Measurements from ENCODE around the gene ALPK1. TPM values are rescaled to one million over a fixed set of nuclear protein-coding genes. Genes with fewer than 3 reads are reported as not detected.
"Not testable (repeated sequence)": the region's sequence is repeated elsewhere in the genome, so short reads cannot be mapped to it uniquely, and the experiment has no call there.

ALPK1 gene
- total and polyA plus RNA-seq, 2 experiments from 2014 or later, result 0.10 to 0.49 TPM

DNA sequence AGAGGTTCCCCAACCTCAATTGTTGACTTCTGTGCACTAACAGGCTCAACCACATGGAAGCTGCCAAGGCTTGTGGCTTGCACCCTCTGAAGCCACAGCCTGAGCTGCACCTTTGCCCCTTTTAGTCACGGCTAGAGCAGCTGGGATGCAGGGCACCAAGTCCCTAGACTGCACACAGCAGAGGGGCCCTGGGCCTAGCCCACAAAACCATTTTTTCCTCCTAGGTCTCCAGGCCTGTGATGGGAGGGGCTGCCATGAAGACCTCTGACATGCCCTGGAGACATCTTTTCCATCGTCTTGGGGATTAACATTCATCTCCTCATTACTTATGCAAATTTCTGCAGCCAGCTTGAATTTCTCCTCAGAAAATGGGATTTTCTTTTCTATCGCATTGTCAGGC, 193.6 kb downstream of the ALPK1 start:
- not testable (repeated sequence) for H3K27me3 ChIP-seq (ENCODE audit: insufficient read depth)

More for the DNA sequence above, 193.6 kb downstream of the ALPK1 start:
- peaks cover 16% of the 10 kb centered on the region for H3K36me3 Mint-ChIP-seq (ENCODE audit: low read depth)
- not testable (repeated sequence) for H3K4me3 ChIP-seq; H3K27ac Mint-ChIP-seq; H3F3A ChIP-seq (replicated peaks; ENCODE audit: low read depth); H3K27ac ChIP-seq (ENCODE audit: low read depth); H3K79me2 ChIP-seq (replicated peaks; ENCODE audit: insufficient read depth); H3K4me3 Mint-ChIP-seq; H3K36me3 ChIP-seq (ENCODE audit: insufficient read depth); H3K4me1 Mint-ChIP-seq; H3K27me3 Mint-ChIP-seq (ENCODE audit: insufficient read depth, low read depth, poor library complexity); H3K9me2 ChIP-seq (ENCODE audit: insufficient read depth); H4K20me1 ChIP-seq (replicated peaks; ENCODE audit: insufficient read depth); DNase-seq (ENCODE audit: low spot score); ATAC-seq; H3K4me2 ChIP-seq; H3K4me1 ChIP-seq (ENCODE audit: insufficient read depth); H2AFZ ChIP-seq
- H3K9me3 Mint-ChIP-seq, result peaks cover 38% of the 10 kb centered on the region

Other genes with a start within 250 kb of the ALPK1 start
- gene FAM241A, start 151.9 kb upstream of the ALPK1 start, total RNA-seq (2014; rRNA removed; shearing (Covaris generic)), result 0.43 and 0.63 TPM in 2 replicates
- 0.58 and 0.66 TPM in 2 replicates for gene FAM241A, start 151.9 kb upstream of the ALPK1 start, polyA plus RNA-seq (2016; fragmentation: Nextera tagmentation; extraction: Ambion mirVana)
- gene AP1AR, start 65.6 kb upstream of the ALPK1 start, total RNA-seq (2014; rRNA removed; shearing (Covaris generic)), result 25.5 and 28.0 TPM in 2 replicates
- 17.5 and 18.5 TPM in 2 replicates for gene AP1AR, start 65.6 kb upstream of the ALPK1 start, polyA plus RNA-seq (2016; fragmentation: Nextera tagmentation; extraction: Ambion mirVana)
- 1.6 and 4.7 TPM in 2 replicates for gene TIFA, start 11.5 kb upstream of the ALPK1 start, total RNA-seq (2014; rRNA removed; shearing (Covaris generic))
- gene TIFA, start 11.5 kb upstream of the ALPK1 start, polyA plus RNA-seq (2016; fragmentation: Nextera tagmentation; extraction: Ambion mirVana), result 1.5 and 2.6 TPM in 2 replicates
- gene NEUROG2, start 218.8 kb downstream of the ALPK1 start, total RNA-seq (2014; rRNA removed; shearing (Covaris generic)), result not detected in 2 replicates
- gene NEUROG2, start 218.8 kb downstream of the ALPK1 start, polyA plus RNA-seq (2016; fragmentation: Nextera tagmentation; extraction: Ambion mirVana), result not detected in 2 replicates

Measured in GM23338 (cell line).